BJ (cell line): ENCODE results near the gene ZDHHC18. TPM values are rescaled to one million over a fixed set of nuclear protein-coding genes. Genes with fewer than 3 reads are reported as not detected.
"Not testable (repeated sequence)": the region's sequence is repeated elsewhere in the genome, so short reads cannot be mapped to it uniquely, and the experiment has no call there.

Source experiments
- CTCF ChIA-PET: fragments of 350-600 bp; formaldehyde crosslinking; extraction: SDS; loops from one replicate; lab custom pipeline; 2021; ENCODE audit warnings: antibody characterized with exemption, inconsistent platforms; lab: Yijun Ruan, JAX
- POLR2A ChIA-PET: fragments of 300-600 bp; sonication (Branson Sonifier 250); formaldehyde crosslinking; extraction: SDS; loops from one replicate; lab custom pipeline; 2021; ENCODE audit warnings: antibody characterized with exemption; lab: Charles Lee
- DNase-seq: peaks from one replicate; pipeline ENCODE4 v3.0.0-alpha.2; 2011; ENCODE audit warnings: low read depth
- H3K27me3 ChIP-seq: 2 replicates; pipeline ENCODE4 v1.6.0; 2011; ENCODE audit warnings: low read length; ENCODE audit not compliant: control insufficient read depth, insufficient read depth
- H3K36me3 ChIP-seq: 2 replicates; pipeline ENCODE4 v1.5.1; 2011; ENCODE audit warnings: low read length; ENCODE audit not compliant: control insufficient read depth, insufficient read depth
- H3K4me3 ChIP-seq: 2 replicates; pipeline ENCODE4 v1.5.1; 2011; ENCODE audit warnings: low read depth, mild to moderate bottlenecking, control low read depth, low read length
- polyA plus RNA-seq: library from polyadenylated mRNA; depleted of rRNA; stranded (reverse); fragments of >200 nt; gene quantifications from 2 replicates; pipeline ENCODE4 v1.2.3, GENCODE V29; 2011
- TF ChIP-seq, protein P1 (sequence below): IDR thresholded peaks from 2 replicates; pipeline ENCODE4 v1.5.1; 2011; ENCODE audit warnings: low read depth, mild to moderate bottlenecking, control low read depth, inconsistent platforms, low read length, moderate library complexity; ENCODE audit not compliant: insufficient read depth

Gene ZDHHC18
- polyA plus RNA-seq, 1 experiment: 42.1 TPM

DNA sequence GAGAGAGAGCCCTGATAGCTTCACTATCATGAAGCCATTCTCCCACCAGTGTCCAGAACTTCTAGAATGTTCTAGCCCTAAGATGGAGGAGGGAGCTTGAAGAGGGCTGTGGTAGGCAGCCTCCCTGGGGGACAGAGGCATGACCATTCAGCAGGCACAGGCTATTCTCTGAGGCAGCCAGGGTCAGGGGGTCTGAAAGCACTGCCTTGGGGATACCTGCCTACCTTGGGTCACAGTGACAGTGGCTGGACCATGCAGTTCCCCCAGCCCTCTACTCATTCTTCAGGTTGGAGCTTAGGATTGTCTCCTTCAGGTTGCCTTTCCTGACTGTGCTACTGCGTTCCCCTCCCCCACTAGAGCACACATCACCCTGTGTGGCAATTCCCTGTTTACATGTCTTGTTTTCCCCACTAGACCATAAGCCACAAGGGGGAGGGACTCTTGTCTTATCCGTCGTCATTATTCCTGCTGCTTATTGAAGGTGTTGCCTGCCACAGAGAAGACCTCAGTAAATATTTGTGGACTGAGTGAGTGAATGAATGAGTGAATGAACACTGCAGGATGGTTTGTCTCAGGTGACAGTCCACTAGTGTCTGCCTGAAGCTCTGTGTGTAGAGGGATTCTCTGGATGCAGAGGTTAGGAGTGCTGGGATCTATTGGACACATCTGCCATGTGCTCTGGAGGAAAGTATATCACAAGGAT is 5.2 kb downstream of the ZDHHC18 start:
- Histone ChIP-seq H3K27me3 (no peaks in the 10 kb centered on the region), H3K36me3 (peaks cover 17% of the 10 kb centered on the region), H3K4me3 (no peak overlapping the region)
- DNase-seq: no peak
- POLR2A ChIA-PET: no interaction called here
- TF ChIP-seq, protein P1, sequence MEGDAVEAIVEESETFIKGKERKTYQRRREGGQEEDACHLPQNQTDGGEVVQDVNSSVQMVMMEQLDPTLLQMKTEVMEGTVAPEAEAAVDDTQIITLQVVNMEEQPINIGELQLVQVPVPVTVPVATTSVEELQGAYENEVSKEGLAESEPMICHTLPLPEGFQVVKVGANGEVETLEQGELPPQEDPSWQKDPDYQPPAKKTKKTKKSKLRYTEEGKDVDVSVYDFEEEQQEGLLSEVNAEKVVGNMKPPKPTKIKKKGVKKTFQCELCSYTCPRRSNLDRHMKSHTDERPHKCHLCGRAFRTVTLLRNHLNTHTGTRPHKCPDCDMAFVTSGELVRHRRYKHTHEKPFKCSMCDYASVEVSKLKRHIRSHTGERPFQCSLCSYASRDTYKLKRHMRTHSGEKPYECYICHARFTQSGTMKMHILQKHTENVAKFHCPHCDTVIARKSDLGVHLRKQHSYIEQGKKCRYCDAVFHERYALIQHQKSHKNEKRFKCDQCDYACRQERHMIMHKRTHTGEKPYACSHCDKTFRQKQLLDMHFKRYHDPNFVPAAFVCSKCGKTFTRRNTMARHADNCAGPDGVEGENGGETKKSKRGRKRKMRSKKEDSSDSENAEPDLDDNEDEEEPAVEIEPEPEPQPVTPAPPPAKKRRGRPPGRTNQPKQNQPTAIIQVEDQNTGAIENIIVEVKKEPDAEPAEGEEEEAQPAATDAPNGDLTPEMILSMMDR: no peak
- CTCF ChIA-PET: interaction anchor here (1.3 kb wide), 1 partner anchor 47 kb away, joined by 3 read pairs; no protein-coding TSS in a partner anchor

DNA sequence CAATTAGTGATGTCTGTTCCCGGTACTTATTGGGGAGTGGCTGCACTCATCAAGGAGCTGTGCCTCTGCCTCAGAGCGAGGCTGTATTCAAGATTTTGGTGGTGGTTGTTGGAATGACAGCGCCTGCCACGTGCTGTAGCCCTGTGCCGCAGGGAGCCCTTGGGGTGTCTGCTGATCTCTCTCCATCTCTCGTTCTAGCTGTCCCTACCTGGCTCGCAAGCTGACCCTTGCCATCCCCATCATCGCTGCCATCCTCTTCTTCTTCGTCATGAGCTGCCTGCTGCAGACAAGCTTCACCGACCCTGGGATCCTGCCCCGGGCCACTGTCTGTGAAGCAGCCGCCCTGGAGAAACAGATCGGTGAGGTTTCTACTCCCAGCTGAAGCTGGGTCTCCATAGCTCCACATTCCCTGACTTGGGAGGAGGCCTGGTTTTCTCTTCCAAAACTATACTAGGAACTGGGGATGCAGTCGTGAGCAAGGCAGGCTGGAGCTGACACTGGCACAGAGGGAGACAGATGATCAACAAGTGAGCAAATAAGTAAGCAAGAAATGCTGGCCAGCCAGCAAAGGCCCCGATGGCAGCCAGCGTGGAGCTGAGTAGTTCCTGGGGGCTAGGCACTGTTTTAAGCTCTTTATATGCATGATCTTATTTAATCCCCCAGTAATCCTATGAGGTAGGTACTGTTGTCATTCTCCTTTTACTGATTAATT is 5.9 kb downstream of the ZDHHC18 start:
- Histone ChIP-seq H3K4me3 (no peak overlapping the region), H3K36me3 (peaks cover 17% of the 10 kb centered on the region), H3K27me3 (no peaks in the 10 kb centered on the region)
- TF ChIP-seq, protein P1: no peak
- ChIA-PET POLR2A (no interaction called here), CTCF (interaction anchor here (0.8 to 1.3 kb wide), 2 partner anchors 23 to 46 kb away, joined by 3 to 4 read pairs; no protein-coding TSS in a partner anchor)
- DNase-seq: no peak

DNA sequence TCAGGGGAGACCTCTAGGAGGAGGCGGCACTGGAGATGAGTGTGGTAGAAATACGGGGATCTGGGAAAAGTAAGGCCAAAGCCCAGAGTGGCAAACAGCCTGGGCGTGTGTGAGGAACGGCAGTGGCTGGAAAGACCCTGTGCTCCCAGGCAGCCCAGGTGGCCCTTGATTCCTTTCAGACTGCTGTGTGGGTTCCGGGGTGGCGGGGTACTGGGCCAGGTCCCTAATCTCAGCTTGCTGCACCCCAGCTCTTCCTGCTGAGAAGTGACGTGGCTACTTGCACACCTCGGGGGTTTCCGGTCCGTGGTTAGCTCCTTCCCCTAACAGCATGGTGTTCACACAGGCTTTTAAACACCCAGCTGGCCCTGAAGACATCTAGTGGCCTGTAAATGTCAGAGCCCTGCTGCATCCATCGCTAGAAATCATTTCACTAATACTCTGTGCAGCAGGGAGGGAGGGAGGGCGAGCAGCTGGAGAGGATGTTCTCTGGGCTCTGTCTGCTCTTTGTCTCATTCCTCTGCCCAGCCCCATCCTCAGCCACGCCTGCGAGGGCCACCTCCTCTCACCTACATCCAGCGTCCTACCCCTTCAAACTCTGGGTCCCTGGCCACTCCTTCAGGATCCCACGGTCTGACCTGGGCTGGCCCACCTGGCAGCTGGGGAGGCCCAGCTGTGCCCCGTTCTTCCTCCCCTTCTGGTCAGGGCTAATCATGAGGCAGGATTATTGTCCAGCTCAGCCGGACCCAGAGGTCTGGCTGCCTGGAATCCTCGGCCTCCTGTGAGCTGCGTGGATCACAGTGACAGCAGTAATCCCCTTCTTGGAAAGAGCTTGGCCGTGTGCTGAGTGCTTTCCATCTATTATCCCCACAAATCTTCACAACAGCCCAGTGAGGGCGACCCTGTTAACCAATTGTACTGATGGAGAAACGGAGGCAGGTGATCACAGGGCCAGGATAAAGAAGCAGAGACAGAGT is 7.2 kb downstream of the ZDHHC18 start:
- TF ChIP-seq, protein P1: no peak
- POLR2A ChIA-PET: no interaction called here
- Histone ChIP-seq H3K27me3 (no peaks in the 10 kb centered on the region), H3K4me3 (no peak overlapping the region), H3K36me3 (peaks cover 19% of the 10 kb centered on the region)
- DNase-seq: no peak
- CTCF ChIA-PET: interaction anchor here (0.7 to 1.1 kb wide), 3 partner anchors 16 to 23 kb away, joined by 3 to 4 read pairs (median 3); no protein-coding TSS in a partner anchor

DNA sequence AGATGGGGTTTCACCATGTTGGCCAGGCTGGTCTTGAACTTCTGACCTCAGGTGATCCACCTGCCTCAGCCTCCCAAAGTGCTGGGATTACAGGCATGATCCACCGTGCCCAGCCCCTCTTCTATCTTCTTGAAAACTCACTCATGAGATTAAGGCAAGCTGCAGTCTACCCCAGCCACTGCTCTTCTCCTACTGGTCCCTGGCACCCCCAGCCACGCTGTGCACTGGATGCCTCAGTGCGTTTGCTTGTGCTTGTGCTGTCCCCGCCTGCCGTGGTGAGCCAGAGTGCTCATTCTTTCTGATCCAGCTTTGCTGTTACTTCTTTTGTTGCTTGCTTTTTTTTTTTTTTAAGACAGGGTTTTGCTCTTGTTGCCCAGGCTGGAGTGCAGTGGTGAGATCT is 11.2 kb downstream of the ZDHHC18 start:
- H3K4me3 ChIP-seq, DNase-seq, H3K27me3 ChIP-seq, POLR2A ChIA-PET: not testable (repeated sequence)
- H3K36me3 ChIP-seq: peaks cover 25% of the 10 kb centered on the region
- CTCF ChIA-PET: interaction anchor here (0.8 kb wide), 1 partner anchor 10 kb away, joined by 3 read pairs; no protein-coding TSS in a partner anchor

DNA sequence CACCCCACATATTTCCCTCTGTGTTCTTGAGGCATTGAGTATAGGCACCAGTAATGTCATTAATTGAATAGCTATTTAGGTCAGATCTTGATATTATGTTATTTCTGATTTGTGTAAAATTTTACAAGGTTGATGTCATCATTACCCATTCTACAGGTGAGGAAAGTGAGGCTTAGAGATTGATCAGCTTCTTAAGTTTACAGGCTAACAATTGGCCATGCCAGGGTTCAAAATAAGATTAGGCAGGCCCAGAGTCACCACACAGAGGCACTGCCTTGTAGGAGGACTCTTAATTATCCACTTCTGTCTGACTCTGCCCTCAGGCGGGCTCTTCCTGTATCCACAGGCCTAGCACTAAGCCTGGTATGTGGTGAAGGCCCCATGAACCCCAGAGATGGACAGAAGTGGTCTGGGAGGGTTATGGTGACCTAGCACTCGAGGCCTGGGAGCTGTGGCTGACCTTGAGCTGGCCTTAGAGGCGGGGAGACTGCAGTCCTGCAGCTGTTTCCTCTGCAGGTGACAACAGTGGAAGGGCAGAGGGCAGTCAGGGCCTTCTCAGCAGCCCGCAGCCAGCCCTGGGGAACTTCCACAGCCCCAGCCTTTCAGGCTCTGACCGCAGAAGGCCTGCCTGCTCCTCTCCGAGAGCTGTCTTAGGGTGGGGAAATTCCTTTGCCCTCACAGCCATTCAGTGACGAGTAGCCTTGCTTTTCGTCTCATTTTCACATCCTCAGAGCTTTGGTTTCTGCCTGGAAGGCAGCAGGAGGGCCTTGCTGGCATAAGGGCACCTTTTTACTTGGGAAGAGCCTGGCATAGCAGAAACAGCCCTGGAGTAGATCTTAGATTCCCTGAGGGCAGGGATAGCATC is 12.2 kb downstream of the ZDHHC18 start:
- DNase-seq: no peak
- peaks cover 20% of the 10 kb centered on the region for H3K36me3 ChIP-seq
- CTCF ChIA-PET: interaction anchor here (0.8 to 1.3 kb wide), 2 partner anchors 11 to 48 kb away, joined by 3 to 4 read pairs; no protein-coding TSS in a partner anchor
- POLR2A ChIA-PET: no interaction called here
- TF ChIP-seq, protein P1: no peak
- no peaks in the 10 kb centered on the region for H3K27me3 ChIP-seq
- no peak overlapping the region for H3K4me3 ChIP-seq
